Coronary artery (tissue), 2 donors: ENCODE data around the gene LAMP2.

Experiments
- DNase-seq: peaks from one replicate; pipeline ENCODE4 v3.0.0-alpha.2; 2017; ENCODE audit warnings: low spot score
- H3K27ac ChIP-seq, 2 donors: fragments of 200-600 bp; sonication (generic); one replicate each; pipeline ENCODE4 v1.5.1; 2016 to 2019
- H3K4me3 ChIP-seq: fragments of 200-600 bp; sonication (generic); 2 replicates; pipeline ENCODE4 v1.5.1; 2016; ENCODE audit warnings: mild to moderate bottlenecking, moderate library complexity
- CTCF ChIP-seq: fragments of 200-600 bp; sonication (generic); IDR thresholded peaks from one replicate; pipeline ENCODE4 v1.5.1; 2019; ENCODE audit warnings: antibody characterized with exemption

The LAMP2 gene

DNA sequence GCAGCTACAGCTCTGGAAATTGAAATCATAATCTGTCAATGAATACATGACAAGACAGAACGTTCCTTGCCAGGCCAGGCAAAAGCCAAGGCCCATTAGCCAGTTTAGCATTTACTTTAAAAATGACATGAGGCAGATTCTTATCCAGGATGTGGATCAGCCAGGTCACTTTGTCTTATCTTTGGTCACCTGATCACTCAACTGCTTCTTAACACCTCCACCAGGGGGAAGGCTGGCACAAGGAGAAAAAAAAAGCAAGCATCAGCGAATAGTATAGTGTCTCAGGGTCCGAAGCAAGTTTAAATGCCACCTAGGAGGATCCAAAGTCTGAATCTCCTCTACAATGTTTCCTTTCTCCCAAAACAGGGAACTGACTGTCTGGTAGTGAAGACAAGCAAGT lies 88.4 kb downstream of the LAMP2 start:
- no peak overlapping the region for H3K27ac ChIP-seq
- no peak overlapping the region for H3K4me3 ChIP-seq
- TF ChIP-seq CTCF, result no peak
- no peak for DNase-seq

DNA sequence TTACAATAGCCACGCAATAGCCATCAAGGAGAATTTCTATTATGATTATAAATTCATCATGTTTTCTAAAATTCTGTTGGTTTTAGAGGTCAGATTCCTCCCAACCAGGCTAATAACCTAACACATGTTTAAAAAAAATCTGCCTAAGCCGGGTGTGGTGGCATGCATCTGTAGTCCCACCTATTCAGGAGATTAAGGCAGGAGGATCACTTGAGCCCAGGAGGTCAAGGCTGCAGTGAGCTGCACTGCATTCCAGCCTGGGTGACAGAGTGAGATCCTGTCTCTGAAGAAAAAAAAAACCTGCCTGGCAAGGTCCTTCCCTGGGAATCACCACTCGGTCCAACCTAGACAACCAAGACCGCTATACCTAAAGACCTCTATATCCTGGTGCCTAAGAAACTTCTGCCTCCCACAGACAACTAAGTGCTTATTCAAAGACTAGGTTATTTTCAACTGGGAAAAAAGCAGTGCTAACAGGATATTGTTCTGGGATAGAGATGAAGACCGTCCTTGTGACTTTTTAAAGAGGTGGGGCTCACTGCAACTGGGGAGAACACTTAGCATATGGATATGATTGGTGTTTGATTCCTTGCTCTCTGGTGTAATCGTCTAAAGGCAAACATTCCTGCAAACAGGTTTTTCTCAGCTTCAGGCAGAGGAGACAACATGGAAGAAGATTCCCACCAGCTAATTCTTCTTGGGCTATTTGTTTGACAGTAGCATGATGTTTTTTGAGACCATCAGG lies 89.0 kb downstream of the LAMP2 start:
- Histone ChIP-seq H3K4me3 (no peak overlapping the region), H3K27ac (no peak overlapping the region)
- no peak for DNase-seq
- TF ChIP-seq CTCF, result no peak

GRCh38 chrX:120378570-120378969 lies 90.5 kb downstream of the LAMP2 start:
- TF ChIP-seq CTCF, result no peak
- Histone ChIP-seq H3K4me3 (no peak overlapping the region), H3K27ac (no peak overlapping the region)
- no peak for DNase-seq
